PC-3 (cell line): ENCODE measurements around the gene PCYOX1L.

Experiments
- CTCF ChIP-seq: fragments of 300-600 bp; sonication (generic); conservative IDR thresholded peaks from 2 replicates; pipeline ENCODE4 v1.5.1; 2017; ENCODE audit warnings: antibody characterized with exemption, low read depth, mild to moderate bottlenecking, low read length
- EZH2phosphoT487 ChIP-seq: fragments of 300-600 bp; sonication (generic); IDR thresholded peaks from 2 replicates; pipeline ENCODE4 v1.6.1; 2018; ENCODE audit warnings: mild to moderate bottlenecking, antibody characterized with exemption, low read length, borderline replicate concordance

- no peak for TF ChIP-seq CTCF
- no peak for TF ChIP-seq EZH2phosphoT487
Measured at GRCh38 chr5:149337736-149338135, 20.1 kb upstream of the PCYOX1L start.
